Nephron (organoid): Measurements from ENCODE around the gene HAUS3.

Source experiments
- H3K27ac Mint-ChIP-seq, 3 experiments: 2 replicates each; pipeline ENCODE4 v1.8.0; 2020; ENCODE audit warnings: mixed read lengths in 3 of 3, mild to moderate bottlenecking in 2 of 3, moderate library complexity in 1 of 3
- H3K27me3 Mint-ChIP-seq: 2 replicates; pipeline ENCODE4 v1.8.0; 2021; ENCODE audit warnings: low read depth, mild to moderate bottlenecking, moderate library complexity, mixed read lengths
- H3K36me3 Mint-ChIP-seq: 2 replicates; pipeline ENCODE4 v1.8.0; 2020; ENCODE audit warnings: low read depth, mixed read lengths
- H3K4me1 Mint-ChIP-seq: 2 replicates; pipeline ENCODE4 v1.8.0; 2020; ENCODE audit warnings: mixed read lengths
- H3K4me3 Mint-ChIP-seq, 3 experiments: 2 replicates each; pipeline ENCODE4 v1.8.0; 2020; ENCODE audit warnings: mild to moderate bottlenecking in 3 of 3, mixed read lengths in 3 of 3, moderate library complexity in 2 of 3
- H3K9me3 Mint-ChIP-seq: 2 replicates; pipeline ENCODE4 v1.8.0; 2020; ENCODE audit warnings: mixed read lengths
- TF ChIP-seq, protein P1 (sequence below), 3 experiments: fragments of 200-600 bp; sonication (generic); IDR thresholded peaks; one replicate each; pipeline ENCODE4 v1.5.0; 2021; ENCODE audit warnings: antibody characterized with exemption in 3 of 3; ENCODE audit not compliant: unreplicated experiment in 3 of 3

The HAUS3 gene, protein sequence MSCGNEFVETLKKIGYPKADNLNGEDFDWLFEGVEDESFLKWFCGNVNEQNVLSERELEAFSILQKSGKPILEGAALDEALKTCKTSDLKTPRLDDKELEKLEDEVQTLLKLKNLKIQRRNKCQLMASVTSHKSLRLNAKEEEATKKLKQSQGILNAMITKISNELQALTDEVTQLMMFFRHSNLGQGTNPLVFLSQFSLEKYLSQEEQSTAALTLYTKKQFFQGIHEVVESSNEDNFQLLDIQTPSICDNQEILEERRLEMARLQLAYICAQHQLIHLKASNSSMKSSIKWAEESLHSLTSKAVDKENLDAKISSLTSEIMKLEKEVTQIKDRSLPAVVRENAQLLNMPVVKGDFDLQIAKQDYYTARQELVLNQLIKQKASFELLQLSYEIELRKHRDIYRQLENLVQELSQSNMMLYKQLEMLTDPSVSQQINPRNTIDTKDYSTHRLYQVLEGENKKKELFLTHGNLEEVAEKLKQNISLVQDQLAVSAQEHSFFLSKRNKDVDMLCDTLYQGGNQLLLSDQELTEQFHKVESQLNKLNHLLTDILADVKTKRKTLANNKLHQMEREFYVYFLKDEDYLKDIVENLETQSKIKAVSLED

DNA sequence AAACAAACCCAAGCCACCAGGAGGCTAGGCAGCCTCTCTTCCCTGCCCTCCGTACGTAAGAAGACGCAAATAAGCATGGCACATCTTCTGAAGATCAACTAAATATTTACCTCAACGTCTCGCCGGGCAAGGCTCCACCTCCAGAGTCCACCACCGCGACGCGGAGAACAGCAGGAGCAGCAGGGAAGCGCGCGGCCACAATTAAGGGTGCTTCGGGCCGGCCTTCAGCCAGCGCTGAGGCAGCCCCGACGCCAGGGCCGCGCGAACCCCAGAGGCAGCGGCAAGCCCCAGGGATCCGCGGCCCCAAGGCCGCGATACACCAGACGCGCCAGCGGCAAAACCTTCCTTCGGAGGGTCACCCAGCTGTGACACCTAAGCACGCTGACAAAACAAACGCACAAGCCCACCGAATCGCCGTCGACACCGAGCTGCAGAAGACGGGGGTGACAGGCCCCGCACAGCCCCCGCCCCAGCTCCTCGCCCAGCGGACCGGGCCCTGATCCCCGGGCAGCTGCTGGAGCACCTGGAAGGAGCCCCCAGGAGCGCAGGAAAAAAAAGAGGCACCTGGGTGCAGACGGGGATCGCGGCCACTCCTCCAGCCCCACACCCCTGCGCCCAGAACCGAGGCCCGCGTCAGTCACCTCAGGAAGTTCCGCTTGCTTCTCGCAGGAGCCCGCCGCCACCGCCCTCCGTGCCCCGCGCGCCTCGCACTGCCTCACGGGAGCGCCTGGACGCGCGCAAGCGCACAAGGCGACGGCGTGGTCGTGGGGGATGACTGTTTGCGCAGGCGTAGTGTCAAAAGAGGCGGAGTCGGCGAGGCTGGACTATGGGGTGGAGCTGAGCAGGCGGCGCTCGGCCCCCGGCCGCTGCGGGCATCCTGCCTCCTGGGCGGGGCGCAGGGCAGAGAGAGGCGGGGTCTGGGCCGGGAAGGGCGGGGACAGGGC, at the start of gene HAUS3, which contains the start of gene POLN:
Gene HAUS3, minus strand, starts transcription at position 712 of the 944 bp plus-strand sequence. CDS start 1,175 bp downstream, outside the sequence.
Gene POLN, minus strand, starts transcription at position 712 of the 944 bp plus-strand sequence. CDS start 12,890 bp downstream, outside the sequence.
- no peaks in the 10 kb centered on the region for H3K9me3 Mint-ChIP-seq
- peak within 1 kb of the TSS; percentile 88 to 92 (median 89) for H3K4me3 Mint-ChIP-seq
- peaks cover 51% of the 10 kb centered on the region for H3K4me1 Mint-ChIP-seq
- H3K27ac Mint-ChIP-seq: peak within 1 kb of the TSS in 2 of 3 experiments; percentile 1 to 52
- H3K36me3 Mint-ChIP-seq: peaks cover 10% of the 10 kb centered on the region
- no peaks in the 10 kb centered on the region for H3K27me3 Mint-ChIP-seq
- TF ChIP-seq, protein P1, sequence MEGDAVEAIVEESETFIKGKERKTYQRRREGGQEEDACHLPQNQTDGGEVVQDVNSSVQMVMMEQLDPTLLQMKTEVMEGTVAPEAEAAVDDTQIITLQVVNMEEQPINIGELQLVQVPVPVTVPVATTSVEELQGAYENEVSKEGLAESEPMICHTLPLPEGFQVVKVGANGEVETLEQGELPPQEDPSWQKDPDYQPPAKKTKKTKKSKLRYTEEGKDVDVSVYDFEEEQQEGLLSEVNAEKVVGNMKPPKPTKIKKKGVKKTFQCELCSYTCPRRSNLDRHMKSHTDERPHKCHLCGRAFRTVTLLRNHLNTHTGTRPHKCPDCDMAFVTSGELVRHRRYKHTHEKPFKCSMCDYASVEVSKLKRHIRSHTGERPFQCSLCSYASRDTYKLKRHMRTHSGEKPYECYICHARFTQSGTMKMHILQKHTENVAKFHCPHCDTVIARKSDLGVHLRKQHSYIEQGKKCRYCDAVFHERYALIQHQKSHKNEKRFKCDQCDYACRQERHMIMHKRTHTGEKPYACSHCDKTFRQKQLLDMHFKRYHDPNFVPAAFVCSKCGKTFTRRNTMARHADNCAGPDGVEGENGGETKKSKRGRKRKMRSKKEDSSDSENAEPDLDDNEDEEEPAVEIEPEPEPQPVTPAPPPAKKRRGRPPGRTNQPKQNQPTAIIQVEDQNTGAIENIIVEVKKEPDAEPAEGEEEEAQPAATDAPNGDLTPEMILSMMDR (IDR thresholded peaks at IDR 0.05; ENCODE audit: unreplicated experiment in 3 of 3): peak in 1 of 3 experiments; percentile 8

DNA sequence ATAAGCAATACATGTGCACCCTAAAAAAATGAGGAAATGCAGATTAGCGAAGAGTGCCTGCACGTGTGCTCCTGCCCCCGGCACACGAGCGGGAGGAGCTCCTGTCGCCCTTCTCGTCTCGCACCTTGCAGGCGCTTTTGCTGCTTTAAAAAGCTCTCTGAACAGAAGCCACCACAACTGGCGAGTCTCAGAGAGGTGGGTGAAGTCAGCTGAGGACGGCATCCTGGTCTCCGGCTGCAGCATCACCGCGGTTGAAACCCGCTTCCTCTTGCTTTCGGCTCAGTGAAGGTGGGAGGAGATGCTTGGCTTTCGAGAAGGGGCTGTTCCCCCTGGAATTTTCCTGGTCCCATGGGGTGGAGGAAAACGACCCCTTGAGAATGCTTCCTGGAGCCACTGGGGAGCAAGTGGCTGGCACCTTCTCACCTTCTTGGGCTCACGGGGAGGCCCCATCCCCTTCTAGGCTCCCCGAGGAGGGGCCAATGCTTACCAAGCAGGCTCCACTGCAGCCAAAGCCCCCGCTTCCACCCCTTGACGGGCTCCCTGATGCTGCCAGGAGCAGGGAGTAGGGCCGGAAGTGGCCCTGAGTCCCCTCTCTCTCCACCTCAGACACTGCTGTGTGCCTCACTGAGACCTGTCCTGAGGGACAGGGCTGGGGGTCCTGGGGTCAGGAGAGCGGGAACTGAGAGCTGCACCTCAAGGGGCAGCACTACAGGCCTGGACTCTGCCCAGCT, 49.2 kb upstream of the HAUS3 start:
- Mint-ChIP-seq H3K4me1 (peaks cover 32% of the 10 kb centered on the region), H3K9me3 (no peaks in the 10 kb centered on the region), H3K36me3 (no peaks in the 10 kb centered on the region), H3K4me3 (no peak overlapping the region), H3K27me3 (peaks cover 9% of the 10 kb centered on the region), H3K27ac (peak overlapping the region in 2 of 3 experiments; percentile 51 to 52)
- TF ChIP-seq, protein P1 (IDR thresholded peaks at IDR 0.05; ENCODE audit: unreplicated experiment in 3 of 3): no peak

DNA sequence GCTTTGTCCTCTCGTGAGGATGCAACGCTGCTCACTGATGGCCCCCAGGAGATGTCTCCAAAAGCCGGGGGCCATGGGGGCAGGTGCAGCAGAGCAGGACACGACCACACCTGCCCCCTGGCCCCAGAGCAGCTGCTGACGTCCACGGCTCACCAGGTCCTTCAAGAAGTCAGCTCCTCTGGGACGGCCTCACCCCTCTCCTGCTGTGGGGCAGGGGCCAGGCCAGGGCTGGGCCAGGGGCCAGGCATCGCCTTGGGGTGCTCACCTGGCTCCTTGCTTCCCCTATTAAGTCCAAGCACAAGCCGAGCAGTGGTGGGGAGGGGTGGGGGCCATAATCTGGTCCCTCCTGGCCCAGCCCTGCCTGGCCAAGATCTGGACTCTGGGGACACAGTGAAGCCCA, 48.6 kb upstream of the HAUS3 start:
- Mint-ChIP-seq H3K9me3 (no peaks in the 10 kb centered on the region), H3K4me3 (no peak overlapping the region), H3K4me1 (peaks cover 32% of the 10 kb centered on the region), H3K36me3 (no peaks in the 10 kb centered on the region), H3K27me3 (peaks cover 9% of the 10 kb centered on the region), H3K27ac (peak overlapping the region in 1 of 3 experiments; percentile 52)
- TF ChIP-seq, protein P1 (IDR thresholded peaks at IDR 0.05; ENCODE audit: unreplicated experiment in 3 of 3): no peak

DNA sequence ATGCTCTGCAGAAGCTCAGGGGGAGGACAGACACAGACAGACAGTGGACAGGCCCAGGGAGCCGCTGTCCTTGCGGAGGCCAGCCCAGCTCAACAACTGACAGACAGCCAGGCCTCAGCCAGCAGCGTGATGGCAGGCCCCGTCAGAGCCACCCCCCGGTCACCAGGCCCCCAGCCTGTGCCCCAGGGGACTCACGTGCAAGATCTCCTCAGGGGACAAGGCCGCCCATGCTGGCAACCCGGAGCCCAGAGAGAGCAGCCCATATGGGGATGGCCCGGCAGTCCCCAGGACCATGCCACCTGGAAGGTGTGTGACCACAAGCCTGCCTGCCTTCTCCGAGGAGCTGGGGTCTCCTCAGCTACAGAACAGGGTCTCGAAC, 48.0 kb upstream of the HAUS3 start:
- Mint-ChIP-seq H3K27me3 (peaks cover 9% of the 10 kb centered on the region), H3K4me3 (no peak overlapping the region), H3K36me3 (no peaks in the 10 kb centered on the region), H3K4me1 (peaks cover 32% of the 10 kb centered on the region), H3K27ac (no peak overlapping the region), H3K9me3 (no peaks in the 10 kb centered on the region)
- TF ChIP-seq, protein P1 (IDR thresholded peaks at IDR 0.05; ENCODE audit: unreplicated experiment in 3 of 3): no peak

DNA sequence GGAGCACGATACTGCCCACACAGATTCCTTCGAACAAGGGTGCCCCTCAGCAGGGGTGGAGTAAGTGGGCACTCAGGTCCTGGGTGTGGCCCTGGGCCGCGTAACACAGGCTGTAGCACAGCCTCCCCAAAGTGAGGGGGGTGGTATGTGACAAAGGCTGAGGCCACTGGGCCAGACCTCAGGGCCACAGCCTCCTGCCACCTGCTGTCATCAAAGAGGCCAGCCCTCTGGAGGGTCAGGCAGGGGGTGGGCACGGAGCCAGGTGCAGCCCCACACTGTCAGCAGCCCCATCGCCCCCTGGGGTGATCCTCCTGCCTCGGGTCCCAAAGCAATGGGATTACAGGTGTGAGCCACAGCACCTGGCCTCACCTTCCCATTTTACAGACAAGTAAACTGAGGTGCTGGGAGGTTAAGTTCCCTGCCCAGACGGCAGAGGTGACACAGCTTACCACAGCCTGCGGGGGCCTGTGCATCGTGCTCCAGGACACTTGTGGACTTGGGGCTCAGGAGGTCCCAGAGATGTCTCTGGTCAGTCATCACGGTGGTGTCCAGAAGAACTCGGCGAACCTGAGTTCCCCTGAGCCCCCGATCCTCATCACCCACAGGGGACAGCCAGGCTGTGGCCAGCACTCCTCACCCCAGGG, 47.5 kb upstream of the HAUS3 start:
- TF ChIP-seq, protein P1 (IDR thresholded peaks at IDR 0.05; ENCODE audit: unreplicated experiment in 3 of 3): no peak

More for the DNA sequence above, 47.5 kb upstream of the HAUS3 start:
- Mint-ChIP-seq H3K4me1 (peaks cover 32% of the 10 kb centered on the region), H3K27me3 (peaks cover 9% of the 10 kb centered on the region), H3K9me3 (no peaks in the 10 kb centered on the region), H3K27ac (no peak overlapping the region), H3K4me3 (no peak overlapping the region), H3K36me3 (no peaks in the 10 kb centered on the region)
